ENCODE data around the gene FAXC.

DNA sequence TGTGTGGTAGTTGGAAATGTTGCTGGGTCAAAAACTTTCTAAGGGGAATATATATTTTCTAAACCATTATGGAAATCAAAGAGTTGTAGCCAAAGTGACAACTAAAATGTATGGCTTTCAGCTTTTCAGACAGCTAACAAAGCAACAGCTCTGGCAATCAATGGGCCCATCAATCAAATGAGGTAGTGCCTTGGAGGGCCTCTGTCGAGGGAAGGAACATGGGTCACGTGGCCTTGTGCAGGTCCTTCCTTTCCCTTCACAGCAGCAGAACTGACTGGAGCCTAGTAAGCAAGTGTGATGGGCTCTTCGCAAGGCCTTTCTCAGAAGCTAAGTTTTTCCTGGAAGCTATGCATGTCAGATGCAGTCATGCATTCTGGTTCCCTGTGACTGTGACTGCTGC is 17.9 kb downstream of the FAXC start:
- TF ChIP-seq POLR2A (IDR thresholded peaks at IDR 0.05; ENCODE audit: extremely low read depth, insufficient read length) (no peak), CTCF (IDR thresholded peaks at IDR 0.05; ENCODE audit: low read depth, low read length) (no peak)
